Measurements from ENCODE around the gene TFF3. TPM values are rescaled to one million over a fixed set of nuclear protein-coding genes. Genes with fewer than 3 reads are reported as not detected.
"Not testable (repeated sequence)": the region's sequence is repeated elsewhere in the genome, so short reads cannot be mapped to it uniquely, and the experiment has no call there.

TFF3 gene
- total RNA-seq, 2 donors from 2014 or later: 4.1 to 9.1 TPM

DNA sequence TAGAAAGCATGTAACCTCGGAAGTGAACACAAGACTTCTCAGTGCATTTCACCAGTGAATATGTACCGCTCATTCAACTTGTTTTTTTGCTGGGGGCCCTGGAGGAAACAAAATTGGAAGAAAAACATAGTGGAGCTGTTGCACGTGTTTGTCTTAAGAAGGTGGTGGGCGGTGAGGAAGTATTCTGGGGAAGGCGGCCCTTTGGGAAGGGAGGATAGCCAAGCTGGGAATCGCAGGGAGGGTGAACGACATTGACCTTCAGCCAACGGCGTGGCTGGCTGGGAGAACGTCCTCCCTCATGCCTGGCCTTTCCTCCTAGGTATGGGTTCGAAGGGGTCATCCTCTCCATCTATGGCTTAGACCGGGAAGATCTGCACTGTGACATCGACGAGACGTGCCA lies 19.4 kb downstream of the TFF3 start:
- DNase-seq (no peak), ATAC-seq (no peak)
- intact Hi-C loops (cut with DNase I): no loop called here

GRCh38 chr21:42294273-42294880 lies 20.8 kb downstream of the TFF3 start:
- intact Hi-C loops (cut with DNase I): no loop called here
- no peak for ATAC-seq
- no peak for DNase-seq

DNA sequence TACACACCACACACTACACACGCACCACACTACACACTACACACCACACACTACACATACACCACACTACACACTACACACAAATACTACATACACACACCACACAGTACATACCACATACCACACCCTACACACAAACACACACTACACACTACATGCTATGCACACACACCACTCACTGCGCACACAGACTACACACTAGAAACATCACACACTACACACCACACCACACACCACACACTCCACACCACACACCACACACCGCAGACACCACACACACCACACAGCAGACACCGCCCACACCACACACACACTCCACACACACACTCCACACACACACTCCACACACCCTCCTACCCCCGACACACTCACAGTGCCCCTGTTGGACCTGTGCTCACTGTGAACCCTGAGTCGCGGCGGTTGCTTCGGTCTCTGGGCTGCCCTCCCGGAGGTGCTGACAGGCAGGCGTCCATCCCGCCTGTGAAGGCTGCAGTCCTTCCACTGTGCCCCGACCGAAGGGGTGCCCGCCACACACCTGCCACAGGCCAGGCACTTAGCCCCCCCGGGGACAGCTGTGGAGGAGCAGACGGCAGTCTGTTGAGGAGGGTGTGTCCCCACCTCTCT lies 21.4 kb downstream of the TFF3 start:
- intact Hi-C loops (cut with DNase I): no loop called here
- DNase-seq (no peak), ATAC-seq (no peak)

GRCh38 chr21:42292563-42293142 lies 22.6 kb downstream of the TFF3 start:
- ATAC-seq; intact Hi-C loops (cut with DNase I); DNase-seq: not testable (repeated sequence)

DNA sequence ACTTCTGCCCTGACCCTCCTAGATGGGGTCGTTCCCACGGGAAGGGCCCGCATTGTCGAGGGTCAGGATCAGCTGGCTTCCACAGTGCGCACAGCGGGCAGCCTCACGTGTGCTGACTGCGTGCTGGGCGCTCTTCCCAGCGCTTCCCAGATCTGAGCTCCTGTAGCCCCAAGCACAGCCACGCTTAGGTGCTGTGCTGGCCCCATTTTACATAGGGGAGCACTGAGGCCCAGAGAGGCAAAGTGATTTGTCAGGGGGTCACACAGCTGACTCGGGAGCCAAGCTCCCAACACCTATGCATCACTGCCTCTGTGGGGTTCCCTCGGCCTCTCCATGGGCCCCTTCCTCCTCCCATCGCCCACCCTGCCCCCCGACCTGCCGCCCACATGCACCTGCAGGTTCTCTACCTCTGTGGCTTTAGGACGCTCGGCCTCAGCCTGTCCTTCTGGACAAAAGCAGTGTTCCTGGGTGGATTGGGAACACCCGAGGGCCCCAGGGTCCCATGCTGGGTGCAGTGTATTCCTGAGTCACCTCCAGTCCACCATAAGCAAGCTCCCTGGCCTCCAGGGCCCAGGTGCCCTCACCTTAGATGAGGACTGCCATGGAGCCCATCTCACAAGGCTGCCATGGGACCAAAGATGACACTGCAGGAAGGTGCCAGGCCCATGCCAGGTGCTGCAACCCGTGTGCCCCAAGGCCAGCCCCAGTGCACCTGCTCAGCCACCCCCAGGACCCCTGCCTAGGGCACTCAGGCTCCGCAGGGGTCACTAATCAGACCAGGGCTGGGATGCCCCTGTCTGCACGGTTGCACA lies 23.3 kb downstream of the TFF3 start:
- no peak for DNase-seq
- no peak for ATAC-seq
- intact Hi-C loops (cut with DNase I): no loop called here

GRCh38 chr21:42291003-42291750 lies 24.0 kb downstream of the TFF3 start:
- ATAC-seq (no peak), DNase-seq (no peak)
- intact Hi-C loops (cut with DNase I): no loop called here

DNA sequence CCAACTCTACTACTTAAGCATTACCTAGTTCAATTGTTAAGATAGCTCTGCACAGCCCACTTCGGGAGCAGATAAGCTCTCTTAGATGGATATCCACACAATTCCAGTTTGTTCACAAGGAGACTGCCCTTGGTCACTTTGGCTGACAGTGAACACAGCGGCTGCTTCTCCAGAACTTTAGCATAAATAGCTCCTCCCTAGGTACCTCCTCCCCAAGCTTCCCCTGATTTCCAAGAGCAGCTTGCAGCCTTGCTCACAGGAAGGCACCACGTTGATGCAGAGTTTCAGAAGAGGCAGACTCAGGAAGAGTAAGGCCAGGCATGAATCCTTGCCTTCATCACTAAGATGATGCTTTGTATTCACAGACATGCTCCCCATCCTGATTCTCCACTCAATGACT lies 24.7 kb downstream of the TFF3 start:
- DNase-seq (no peak), ATAC-seq (no peak)
- intact Hi-C loops (cut with DNase I): no loop called here

DNA sequence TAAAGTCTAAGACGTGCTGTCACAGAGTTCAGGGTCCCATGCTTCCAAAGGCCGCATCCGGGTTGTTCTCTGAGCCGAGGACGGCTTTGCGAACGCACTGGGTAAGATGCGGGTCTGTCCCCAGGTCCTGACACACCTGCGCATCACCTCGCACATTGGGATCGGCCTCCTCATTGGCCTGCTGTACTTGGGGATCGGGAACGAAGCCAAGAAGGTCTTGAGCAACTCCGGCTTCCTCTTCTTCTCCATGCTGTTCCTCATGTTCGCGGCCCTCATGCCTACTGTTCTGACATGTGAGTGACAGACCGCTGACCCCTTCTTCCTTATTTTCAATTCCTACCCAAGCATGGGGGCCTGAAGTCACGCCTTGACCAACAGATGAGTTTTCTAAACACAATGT lies 25.3 kb downstream of the TFF3 start:
- ATAC-seq (peak; percentile 28 to 49), DNase-seq (peak; percentile 43)
- intact Hi-C loops (cut with DNase I): no loop called here

GRCh38 chr21:42288962-42289361 lies 26.2 kb downstream of the TFF3 start:
- ATAC-seq: no peak
- intact Hi-C loops (cut with DNase I): no loop called here

DNA sequence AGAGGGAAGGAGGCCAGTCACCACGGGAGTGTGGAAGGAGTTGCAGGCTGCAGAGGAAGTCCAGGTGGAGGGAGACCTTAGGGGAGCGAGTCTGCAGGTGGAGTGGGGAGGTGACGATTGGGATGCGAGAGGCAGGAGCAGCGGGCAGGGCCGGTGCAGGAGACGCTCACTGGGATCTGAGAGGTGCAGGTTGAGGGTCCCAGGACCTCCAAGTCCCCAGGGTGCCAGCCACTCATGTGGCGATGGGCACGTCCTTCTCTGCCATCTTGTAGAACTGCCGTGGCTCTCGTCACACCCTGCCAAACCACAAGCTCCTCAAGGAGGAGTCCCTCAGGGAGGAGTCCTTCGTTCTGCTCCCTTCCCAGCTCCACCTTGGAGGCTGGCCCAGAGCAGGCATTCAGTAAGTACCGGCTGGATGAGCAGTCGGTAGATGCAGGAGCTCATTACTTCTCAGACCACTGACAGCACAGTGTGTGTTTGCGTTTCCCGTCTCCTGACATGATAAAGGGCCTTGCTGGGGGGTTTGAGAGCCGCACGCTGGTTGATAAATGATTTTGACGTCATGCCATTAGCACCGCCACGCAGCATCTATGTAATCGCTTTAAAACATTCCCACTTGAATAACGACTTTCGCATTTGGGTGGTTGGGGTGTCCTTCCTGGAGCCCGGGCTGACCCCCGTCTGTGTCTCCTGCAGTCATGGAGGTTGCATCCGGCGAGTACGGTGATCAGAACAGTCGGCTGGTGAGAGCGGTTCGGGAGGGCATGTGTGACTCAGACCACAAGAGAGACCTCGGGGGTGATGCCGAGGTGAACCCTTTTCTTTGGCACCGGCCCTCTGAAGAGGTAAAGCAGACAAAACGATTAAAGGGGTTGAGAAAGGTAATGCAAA lies 27.8 kb downstream of the TFF3 start:
- ATAC-seq (no peak), DNase-seq (no peak)
- intact Hi-C loops (cut with DNase I): no loop called here

More at GRCh38 chr21:42288962-42289361, 26.2 kb downstream of the TFF3 start:
- DNase-seq: no peak

DNA sequence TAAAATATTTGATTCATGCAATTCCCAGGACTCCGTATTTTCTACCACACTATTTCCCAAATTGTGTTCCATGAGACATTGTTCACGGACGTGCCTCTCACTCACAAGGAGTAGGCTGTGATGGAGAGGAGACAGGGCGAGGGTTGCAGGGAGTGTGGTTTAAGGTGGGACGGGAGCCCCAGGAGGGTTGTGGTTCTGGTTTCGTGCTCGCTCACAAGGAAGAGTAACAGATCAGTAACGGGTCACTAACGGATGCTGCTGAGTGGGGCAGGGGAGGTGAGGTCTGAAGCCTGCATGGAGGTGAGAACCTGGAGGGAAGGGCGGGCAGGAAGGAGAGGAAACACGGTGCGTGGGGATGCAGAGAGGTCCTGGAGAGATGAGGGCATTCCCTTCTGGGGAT lies 28.8 kb downstream of the TFF3 start:
- intact Hi-C loops (cut with DNase I): no loop called here
- no peak for DNase-seq
- ATAC-seq: no peak

DNA sequence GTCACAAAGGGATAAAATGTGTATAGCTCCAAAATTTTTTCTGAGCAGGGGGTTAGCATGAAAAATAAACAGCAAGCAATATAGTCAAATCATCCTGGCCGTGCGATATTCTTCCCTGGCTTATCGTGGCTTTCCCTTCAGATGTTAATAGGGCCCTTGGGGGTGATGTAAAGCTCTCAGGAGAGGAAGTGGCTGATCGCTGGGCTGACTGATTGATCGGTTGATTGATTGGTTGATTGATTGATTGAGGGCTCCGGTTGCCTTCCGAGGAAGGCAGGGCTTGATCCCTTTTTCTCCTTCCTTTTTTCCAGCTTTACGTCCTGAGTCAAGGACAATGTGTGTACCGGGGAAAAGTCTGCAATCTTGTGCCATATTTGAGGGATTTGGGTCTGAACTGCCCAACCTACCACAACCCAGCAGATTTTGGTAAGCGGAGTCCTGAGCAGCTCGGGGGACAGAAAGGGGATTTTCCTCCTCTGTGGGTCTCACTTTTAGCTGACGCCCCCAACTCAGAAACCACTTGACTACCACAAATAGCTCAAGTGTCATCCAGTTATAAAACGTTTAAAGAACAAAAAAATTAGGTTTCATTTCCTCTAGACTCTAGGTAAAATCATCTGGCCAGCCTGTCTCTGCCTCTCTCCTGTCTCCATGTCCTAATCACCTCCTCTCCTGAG lies 29.5 kb downstream of the TFF3 start:
- intact Hi-C loops (cut with DNase I): no loop called here
- DNase-seq: no peak
- no peak for ATAC-seq

- ATAC-seq (no peak), DNase-seq (no peak)
- intact Hi-C loops (cut with DNase I): no loop called here
Measured at GRCh38 chr21:42282715-42283114, 32.5 kb downstream of the TFF3 start.

DNA sequence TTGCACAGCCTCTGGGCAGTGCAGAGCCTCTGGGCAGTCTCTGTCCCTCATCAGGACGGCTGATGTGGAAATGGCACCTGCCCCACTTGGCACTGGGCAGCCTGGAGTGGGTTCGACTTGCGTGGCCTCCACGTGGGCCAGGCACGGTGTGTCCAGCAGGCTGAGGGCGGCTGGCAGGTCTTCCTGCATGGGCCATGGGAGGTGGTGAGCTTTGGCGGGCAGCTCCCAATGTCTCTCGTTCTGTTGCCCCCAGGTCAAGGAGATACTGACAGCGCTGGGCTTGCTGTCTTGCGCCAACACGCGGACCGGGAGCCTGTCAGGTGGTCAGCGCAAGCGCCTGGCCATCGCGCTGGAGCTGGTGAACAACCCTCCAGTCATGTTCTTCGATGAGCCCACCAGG lies 33.2 kb downstream of the TFF3 start:
- DNase-seq: no peak
- ATAC-seq: no peak
- intact Hi-C loops (cut with DNase I): no loop called here

GRCh38 chr21:42281181-42281680 lies 34.0 kb downstream of the TFF3 start:
- ATAC-seq: no peak
- intact Hi-C loops (cut with DNase I): no loop called here

DNA sequence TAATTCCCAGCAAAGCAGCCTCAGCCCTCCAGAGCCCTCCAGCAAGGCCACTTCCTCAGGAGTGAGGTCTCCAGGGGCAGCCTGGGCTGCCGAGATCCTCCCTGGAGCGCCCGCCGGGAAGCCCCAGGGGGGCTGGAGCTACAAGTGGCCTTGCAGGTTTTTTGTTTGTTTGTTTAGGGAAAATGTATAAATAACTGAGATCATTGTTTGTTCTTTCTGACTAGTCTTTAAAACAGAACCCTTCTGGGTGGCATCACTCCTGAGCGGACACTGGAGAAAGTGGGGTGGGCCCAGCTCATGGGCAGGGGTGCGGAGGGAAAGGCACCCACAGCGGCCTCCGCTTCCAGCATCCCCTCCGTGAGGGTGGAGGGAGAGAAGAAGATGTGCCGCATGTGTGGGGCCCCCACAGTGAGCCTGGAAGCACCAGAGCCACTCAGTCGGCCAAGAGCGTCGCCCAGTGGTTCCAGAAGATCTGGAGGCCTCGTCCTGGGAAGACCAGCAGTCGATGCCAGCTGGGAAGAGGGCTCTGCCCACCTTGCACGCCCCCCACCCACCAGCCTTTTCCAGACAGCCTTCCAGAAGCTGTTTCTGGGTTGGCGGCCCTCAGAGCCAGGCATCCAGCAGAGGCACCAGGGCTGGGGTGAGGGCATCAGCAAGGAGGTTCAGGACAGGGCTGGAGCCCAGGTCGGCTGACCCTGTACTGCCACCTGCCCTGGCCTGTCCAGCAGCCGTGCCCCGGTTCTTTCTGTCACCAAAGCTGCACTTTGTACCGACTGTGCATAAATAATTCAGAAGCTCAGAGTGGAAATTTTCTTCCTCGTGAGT lies 34.6 kb downstream of the TFF3 start:
- DNase-seq (no peak), ATAC-seq (no peak)
- intact Hi-C loops (cut with DNase I): no loop called here

More at GRCh38 chr21:42281181-42281680, 34.0 kb downstream of the TFF3 start:
- no peak for DNase-seq

DNA sequence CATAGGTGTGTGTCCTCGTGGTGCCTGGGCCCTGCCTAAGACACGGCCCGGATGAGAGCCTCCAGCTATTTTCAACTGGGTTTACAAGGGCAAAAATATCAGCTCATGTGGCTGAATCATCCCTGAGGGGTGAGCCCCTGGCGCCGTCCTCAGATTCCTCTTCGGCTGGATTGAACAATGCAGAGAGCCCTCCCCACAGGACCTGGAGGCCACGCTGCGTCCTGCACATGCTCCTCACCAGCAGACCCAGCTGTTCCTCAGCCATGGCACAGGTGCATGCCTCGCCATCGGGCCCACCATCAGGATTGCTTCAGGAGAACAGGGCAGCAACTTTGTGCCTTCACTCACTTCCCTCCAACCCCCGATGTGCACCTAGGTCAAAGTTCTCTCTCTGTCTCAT lies 35.3 kb downstream of the TFF3 start:
- intact Hi-C loops (cut with DNase I): no loop called here
- no peak for ATAC-seq
- DNase-seq: no peak
